Measurements from ENCODE around the gene PAX5.

DNA sequence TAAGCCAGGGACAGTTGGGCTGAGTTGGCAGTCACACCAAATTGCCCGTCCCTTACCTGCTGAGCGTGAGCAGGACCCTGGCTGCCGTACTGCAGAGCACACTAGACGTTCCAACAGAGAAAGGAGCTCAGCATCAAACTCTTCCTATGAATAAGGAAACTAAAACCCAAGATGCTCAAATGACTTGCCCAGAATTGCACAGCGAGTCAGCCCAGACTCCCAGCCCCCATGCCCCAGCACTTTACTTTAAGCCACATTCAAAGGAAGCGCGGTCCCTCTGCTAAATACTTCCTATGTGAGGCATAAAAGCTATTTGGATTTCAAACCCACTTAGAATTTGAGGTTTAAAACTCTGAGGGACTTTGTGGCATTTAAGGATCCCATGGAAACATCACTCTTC lies 23.9 kb downstream of the PAX5 start:
- TF ChIP-seq YY1 (IDR thresholded peaks at IDR 0.05; ENCODE audit: insufficient read depth, insufficient read length): no peak
- TF ChIP-seq ZNF274 (IDR thresholded peaks at IDR 0.05; ENCODE audit: low read depth, low read length): no peak

Measured in NT2/D1 (cell line).